EH (cell line): ENCODE results near the gene SPPL3.
A peak's percentile ranks its signal among the peaks of the same experiment; 100 is the strongest.
"Not testable (repeated sequence)": the region's sequence is repeated elsewhere in the genome, so short reads cannot be mapped to it uniquely, and the experiment has no call there.

ENCODE experiments used
- DNase-seq: peaks from one replicate; pipeline ENCODE4 v3.0.0-alpha.2; 2015; ENCODE audit warnings: low read depth

The SPPL3 gene

GRCh38 chr12:120844297-120844696, 59.9 kb downstream of the SPPL3 start:
- DNase-seq = no peak

- no peak for DNase-seq
Measured at GRCh38 chr12:120843472-120843871, 60.7 kb downstream of the SPPL3 start.

DNA sequence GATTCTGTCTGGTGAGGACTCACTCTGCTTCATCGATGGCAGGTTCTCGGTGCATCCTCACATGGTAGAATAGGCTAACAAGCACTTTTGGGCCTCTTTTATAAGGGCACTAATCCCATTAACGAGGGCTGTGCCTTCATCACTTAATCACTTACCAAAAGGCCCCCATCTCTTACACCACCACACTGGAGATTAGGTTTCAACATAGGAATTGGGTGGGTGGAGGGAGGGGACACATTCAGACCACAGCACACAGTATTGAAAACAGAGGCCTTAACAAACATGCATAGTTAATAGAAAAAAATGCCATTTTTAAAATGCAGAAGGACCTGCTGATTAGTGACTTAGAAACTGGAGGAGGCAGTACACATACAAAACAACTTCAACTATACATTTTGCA, 61.6 kb downstream of the SPPL3 start:
- DNase-seq = no peak

- no peak for DNase-seq
Measured at GRCh38 chr12:120841525-120841924, 62.6 kb downstream of the SPPL3 start.

DNA sequence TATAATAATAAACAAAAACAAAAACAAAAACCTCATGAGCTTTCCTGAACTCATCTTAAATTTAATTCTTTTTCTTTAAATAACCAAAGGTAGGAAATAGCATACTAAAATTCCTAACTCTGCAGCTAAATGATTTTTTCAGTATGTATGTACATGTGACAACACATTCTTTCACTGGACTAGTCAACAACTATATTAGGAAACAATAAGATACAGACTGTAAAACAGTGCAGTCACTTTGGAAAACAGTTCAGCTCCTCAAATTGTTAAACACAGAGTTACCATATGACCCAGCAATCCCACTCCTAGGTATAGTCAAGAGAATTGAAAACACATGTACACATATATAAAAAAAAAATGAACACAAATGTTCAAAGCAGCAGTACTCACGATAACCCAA, 64.7 kb downstream of the SPPL3 start:
- DNase-seq = no peak

GRCh38 chr12:120838629-120839383, 65.4 kb downstream of the SPPL3 start:
- DNase-seq = not testable (repeated sequence)

DNA sequence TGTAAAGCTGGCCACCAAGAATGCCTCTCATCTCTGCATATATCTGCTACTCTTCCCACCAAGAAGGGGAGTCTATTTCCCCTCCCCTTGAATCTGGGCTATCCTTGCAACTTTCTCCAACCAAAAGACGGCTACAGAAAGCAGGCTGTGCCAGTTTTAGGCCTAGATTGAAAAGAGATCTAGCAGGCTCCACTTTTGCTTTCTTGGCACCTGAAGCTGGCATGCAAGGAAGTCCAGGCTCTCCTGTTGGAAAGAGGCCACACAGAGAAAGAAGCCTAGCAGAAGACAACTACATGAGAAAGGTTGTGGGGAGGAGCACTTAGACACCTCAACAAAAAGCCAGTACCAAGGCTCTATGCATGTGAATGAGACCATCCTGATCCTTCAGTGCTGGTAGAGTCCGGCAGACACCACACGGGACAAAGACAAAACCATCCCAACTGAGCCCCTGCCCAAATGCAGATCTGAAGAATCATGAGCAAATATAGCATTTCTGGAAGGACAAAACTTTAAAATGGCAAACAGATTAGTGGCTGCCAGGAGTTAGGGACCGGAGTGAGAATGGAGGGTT, 68.0 kb downstream of the SPPL3 start:
- no peak for DNase-seq

DNA sequence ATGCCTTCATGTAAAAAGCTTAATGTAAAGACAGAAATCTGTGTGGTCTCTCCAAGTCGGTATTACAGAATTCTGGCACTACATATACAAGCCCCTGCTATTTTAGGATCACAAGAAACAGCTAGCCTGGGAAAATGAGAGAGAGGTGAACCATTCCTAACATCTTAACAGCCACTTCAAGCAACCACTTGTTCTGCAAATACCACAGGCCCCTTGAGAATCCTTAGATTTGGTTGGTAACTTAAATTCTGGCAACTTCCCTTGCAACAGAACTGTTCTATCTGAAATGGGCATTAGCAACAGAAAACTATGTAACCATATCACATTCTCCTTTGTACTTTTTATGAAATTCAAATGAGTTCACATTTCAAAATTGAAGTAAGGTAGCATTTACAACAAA, 68.5 kb downstream of the SPPL3 start:
- no peak for DNase-seq

DNA sequence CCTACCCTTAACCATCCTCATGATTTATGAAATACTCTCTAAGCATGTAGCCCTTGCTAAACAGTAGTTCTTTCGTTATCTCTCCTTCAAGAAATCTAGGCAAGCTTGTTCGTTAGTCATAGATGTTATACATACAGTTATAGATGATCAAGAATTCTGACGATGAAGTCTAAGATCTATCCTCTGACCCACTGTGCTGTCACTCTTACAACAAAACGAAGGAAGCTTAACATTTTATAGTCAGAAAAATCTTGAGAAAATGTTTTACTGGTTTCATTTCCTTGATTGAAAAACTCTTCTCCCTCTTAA, 68.9 kb downstream of the SPPL3 start:
- no peak for DNase-seq

GRCh38 chr12:120834489-120835303, 69.5 kb downstream of the SPPL3 start:
- no peak for DNase-seq

DNA sequence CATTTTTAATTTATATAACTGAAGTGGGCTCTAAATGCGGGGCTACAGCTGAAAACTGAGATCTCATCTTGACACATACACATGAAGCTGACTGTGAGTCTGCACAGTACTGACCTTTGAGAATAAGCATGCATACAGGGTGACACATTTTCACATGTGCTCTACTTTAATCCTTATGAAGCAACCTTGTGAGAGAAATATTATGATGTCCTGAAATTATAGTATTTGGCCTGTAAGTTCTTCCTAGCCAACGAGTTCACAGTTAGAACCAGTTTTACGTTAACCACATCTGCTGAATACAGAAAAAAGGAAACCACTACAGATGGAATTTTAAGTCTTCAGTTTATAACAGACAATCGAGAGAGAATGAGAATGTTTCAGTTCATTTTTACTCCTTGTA, 70.3 kb downstream of the SPPL3 start:
- DNase-seq = no peak

GRCh38 chr12:120832737-120833136, 71.4 kb downstream of the SPPL3 start:
- no peak for DNase-seq

GRCh38 chr12:120831648-120832267, 72.4 kb downstream of the SPPL3 start:
- DNase-seq = no peak

- no peak for DNase-seq
Measured at GRCh38 chr12:120830966-120831365, 73.2 kb downstream of the SPPL3 start.

GRCh38 chr12:120830052-120830940, 73.9 kb downstream of the SPPL3 start:
- DNase-seq = peak; percentile 31

GRCh38 chr12:120826335-120826734, 77.8 kb downstream of the SPPL3 start:
- no peak for DNase-seq

- DNase-seq = no peak
Measured at GRCh38 chr12:120825337-120825736, 78.8 kb downstream of the SPPL3 start.

DNA sequence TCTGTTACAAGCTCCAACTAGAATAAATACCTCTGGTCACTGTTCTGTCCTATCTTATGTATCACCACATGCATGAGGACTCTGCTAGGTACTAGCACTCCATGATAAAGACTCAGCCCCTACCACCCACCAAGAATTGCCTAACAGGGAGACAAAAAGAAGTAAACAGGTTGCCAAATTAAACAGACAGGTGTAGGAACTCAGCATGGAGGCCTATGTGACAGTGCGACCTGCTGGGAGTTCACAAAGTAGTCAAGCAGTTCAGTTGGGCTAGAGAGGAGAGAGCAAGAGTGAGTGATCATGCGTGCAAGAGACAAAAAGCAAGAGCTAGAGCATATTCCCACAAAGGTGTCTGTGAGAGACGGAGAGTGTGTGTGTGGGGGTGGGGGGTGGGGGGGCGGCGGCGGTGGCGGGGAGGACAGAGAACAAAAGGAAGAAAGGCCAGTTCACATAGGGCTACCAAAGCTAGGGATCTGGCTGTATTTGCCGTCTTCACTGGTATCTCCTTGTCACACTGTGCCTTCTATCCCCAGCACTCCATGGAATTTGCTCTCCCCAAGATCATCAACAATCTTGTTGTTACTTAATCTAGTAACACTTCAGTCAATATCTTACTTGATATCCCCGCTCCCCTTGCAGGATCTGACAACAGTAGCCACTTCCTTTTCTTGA, 81.2 kb downstream of the SPPL3 start:
- DNase-seq = no peak

- DNase-seq = no peak
Measured at GRCh38 chr12:120821878-120822277, 82.3 kb downstream of the SPPL3 start.

DNA sequence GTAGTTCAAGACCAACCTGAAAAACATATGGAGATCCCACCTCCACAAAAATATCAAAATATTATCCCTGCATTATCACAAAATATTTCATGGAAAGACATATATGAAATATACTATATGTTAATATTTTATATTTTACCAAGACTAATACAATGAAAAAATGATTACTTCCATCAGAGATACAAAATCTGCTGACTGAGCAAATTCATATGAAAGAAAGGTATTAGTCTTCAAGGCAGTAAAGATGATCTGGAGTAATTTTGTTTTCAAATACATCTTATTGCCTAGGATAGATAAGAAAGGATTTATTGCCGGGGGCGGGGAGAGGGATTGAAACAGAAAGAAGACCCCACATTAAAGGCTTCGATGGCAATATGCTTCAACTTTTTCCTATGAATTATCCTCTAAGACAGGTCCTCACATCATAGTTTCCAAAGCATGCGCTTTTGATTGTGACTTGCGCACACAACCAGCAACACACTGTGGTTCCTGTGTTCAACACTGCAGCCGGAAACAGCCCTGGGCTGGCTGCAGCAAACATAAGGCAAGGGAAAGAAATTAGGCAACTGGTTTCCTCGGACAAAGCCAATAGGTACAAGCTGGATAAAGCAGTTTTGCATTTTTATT, 83.2 kb downstream of the SPPL3 start:
- DNase-seq = no peak

- DNase-seq = no peak
Measured at GRCh38 chr12:120818416-120818815, 85.7 kb downstream of the SPPL3 start.
